WERI-Rb-1 (cell line): ENCODE results near the gene USPL1.

Experiments used
- DNase-seq: peaks from one replicate; pipeline ENCODE4 v3.0.0-alpha.2; 2020
- H3K27ac ChIP-seq: fragments of 250-450 bp; sonication (Bioruptor Pico); 2 replicates; pipeline ENCODE4 v1.5.1; 2020; ENCODE audit warnings: mild to moderate bottlenecking, moderate library complexity
- H3K27me3 ChIP-seq: fragments of 250-450 bp; sonication (Bioruptor Pico); 2 replicates; pipeline ENCODE4 v1.5.1; 2021; ENCODE audit warnings: mild to moderate bottlenecking, low read depth, moderate library complexity; ENCODE audit not compliant: insufficient read depth, severe bottlenecking
- H3K36me3 ChIP-seq: fragments of 250-450 bp; sonication (Bioruptor Pico); 2 replicates; pipeline ENCODE4 v1.5.1; 2020; ENCODE audit warnings: mild to moderate bottlenecking, moderate library complexity
- H3K4me3 ChIP-seq: 2 replicates; pipeline ENCODE4 v1.5.1; 2011; ENCODE audit warnings: low read depth, mild to moderate bottlenecking, control low read depth, low read length
- H3K9me3 ChIP-seq: fragments of 250-450 bp; sonication (Bioruptor Pico); 2 replicates; pipeline ENCODE4 v1.5.1; 2021; ENCODE audit warnings: mild to moderate bottlenecking, moderate library complexity; ENCODE audit not compliant: severe bottlenecking
- TF ChIP-seq, protein P1 (sequence below): IDR thresholded peaks from 2 replicates; pipeline ENCODE4 v1.5.1; 2011; ENCODE audit warnings: low read depth, mild to moderate bottlenecking, control low read depth, inconsistent platforms, low read length

The USPL1 gene

DNA sequence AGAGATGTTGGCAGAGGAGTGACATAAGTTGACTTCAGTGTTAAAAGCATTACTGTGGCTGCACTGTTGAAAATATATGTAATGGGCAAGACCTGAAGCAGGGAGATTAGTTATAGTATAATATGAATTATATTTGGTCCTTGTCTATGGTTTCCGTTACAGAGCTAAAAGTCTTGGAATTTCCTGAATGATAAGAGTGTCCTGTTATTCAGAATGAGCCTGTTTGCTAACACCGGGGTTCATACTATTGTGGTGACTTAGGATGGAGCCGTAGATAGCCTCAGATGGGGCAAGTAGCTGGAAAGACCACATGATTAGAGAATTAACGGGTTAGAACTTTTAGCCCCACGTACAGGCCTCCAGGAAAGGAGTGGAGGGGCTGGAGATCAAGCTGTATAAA, 5.7 kb downstream of the USPL1 start:
- H3K36me3 ChIP-seq, result peaks cover 4% of the 10 kb centered on the region
- no peaks in the 10 kb centered on the region for H3K27me3 ChIP-seq
- no peak overlapping the region for H3K4me3 ChIP-seq
- H3K9me3 ChIP-seq, result no peaks in the 10 kb centered on the region
- DNase-seq, result no peak
- H3K27ac ChIP-seq, result no peak overlapping the region
- TF ChIP-seq, protein P1, sequence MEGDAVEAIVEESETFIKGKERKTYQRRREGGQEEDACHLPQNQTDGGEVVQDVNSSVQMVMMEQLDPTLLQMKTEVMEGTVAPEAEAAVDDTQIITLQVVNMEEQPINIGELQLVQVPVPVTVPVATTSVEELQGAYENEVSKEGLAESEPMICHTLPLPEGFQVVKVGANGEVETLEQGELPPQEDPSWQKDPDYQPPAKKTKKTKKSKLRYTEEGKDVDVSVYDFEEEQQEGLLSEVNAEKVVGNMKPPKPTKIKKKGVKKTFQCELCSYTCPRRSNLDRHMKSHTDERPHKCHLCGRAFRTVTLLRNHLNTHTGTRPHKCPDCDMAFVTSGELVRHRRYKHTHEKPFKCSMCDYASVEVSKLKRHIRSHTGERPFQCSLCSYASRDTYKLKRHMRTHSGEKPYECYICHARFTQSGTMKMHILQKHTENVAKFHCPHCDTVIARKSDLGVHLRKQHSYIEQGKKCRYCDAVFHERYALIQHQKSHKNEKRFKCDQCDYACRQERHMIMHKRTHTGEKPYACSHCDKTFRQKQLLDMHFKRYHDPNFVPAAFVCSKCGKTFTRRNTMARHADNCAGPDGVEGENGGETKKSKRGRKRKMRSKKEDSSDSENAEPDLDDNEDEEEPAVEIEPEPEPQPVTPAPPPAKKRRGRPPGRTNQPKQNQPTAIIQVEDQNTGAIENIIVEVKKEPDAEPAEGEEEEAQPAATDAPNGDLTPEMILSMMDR, result no peak

DNA sequence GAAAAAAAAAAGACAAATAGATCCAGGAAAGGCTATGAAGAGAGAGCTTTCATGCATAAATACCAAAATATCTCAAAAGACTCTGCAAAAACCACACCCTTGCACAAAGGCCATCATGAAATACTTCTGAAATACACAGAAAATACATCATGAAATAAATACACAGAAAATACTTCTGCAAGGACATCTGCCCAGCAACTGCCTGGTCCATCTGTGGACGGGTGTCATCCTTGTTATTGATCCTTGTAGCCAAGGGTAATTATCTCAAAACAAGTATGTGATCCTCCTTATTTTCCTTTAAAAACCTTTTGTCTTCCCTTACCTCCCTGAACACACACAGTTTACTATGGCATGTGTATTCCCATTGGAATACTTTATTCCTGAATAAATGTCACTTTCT, 6.9 kb downstream of the USPL1 start:
- Histone ChIP-seq H3K4me3 (no peak overlapping the region), H3K9me3 (no peaks in the 10 kb centered on the region), H3K27me3 (no peaks in the 10 kb centered on the region), H3K27ac (no peak overlapping the region), H3K36me3 (peaks cover 4% of the 10 kb centered on the region)
- DNase-seq, result no peak
- TF ChIP-seq, protein P1, result no peak

DNA sequence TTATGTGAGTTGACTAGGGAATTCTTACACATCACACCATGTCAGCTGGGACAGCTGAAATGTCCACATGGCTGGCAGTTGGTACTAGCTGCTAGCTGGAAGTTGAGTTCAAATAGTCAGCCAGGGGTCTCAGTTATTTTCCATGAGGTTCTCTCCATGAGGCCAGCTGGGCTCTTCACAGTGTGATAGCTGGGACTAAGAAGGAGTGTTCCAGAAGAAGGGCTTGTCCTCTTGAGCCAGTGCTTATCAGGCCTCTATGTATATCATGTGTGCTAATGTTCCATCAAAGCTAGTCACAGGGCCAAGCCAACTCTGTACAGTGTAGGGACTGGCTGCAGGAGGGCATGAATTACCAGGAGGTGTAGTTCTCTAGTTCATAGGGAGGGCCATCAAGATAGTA, 11.8 kb downstream of the USPL1 start:
- Histone ChIP-seq H3K9me3 (no peaks in the 10 kb centered on the region), H3K4me3 (no peak overlapping the region), H3K36me3 (peaks cover 8% of the 10 kb centered on the region), H3K27me3 (no peaks in the 10 kb centered on the region), H3K27ac (no peak overlapping the region)
- DNase-seq, result no peak
- TF ChIP-seq, protein P1, result no peak

DNA sequence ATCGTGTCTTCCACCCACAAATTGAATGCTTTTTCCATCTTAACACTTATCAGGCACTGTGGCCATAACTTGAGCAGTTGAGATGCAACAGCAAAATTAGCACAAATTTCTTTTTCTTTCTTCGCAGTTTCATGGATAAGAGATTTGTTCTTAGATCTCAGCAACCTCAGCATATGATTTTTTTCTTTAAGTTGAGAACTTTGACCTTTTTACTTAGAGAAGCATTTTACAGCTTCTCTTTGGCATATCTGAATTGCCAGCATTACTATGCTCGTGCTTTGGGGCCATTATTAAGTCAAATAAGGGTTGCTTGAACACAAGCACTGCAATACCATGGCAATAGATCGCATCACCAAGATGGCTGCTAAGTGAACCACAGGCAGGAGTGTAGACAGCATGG, 16.1 kb downstream of the USPL1 start:
- no peak for DNase-seq
- H3K9me3 ChIP-seq, result no peaks in the 10 kb centered on the region
- H3K36me3 ChIP-seq, result peaks cover 8% of the 10 kb centered on the region

DNA sequence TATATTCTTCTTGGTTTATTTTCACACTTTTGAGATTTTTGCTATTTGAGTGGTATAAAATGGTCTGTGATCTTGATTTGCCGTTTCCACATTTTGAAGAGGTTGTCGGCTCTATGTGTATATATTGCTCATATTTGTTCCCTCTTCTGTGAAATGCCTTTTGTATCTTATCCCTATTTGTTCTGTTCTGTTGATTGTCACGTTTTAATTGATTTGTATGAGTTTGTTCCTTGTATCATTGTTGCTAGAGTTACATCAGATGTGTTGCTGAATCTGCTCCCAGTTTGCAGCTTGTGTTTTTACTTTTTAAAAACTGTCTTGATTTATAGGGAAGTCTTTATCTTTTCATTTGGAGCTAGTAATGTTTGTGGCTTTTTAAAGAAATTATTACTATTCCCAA, 17.1 kb downstream of the USPL1 start:
- Histone ChIP-seq H3K36me3 (peaks cover 8% of the 10 kb centered on the region), H3K27ac (no peak overlapping the region), H3K9me3 (no peaks in the 10 kb centered on the region), H3K4me3 (no peak overlapping the region), H3K27me3 (no peaks in the 10 kb centered on the region)
- TF ChIP-seq, protein P1, result no peak
- DNase-seq, result no peak

More for the DNA sequence above, 16.1 kb downstream of the USPL1 start:
- H3K27ac ChIP-seq, result no peak overlapping the region
- no peak overlapping the region for H3K4me3 ChIP-seq
- H3K27me3 ChIP-seq, result no peaks in the 10 kb centered on the region
- TF ChIP-seq, protein P1, result no peak

DNA sequence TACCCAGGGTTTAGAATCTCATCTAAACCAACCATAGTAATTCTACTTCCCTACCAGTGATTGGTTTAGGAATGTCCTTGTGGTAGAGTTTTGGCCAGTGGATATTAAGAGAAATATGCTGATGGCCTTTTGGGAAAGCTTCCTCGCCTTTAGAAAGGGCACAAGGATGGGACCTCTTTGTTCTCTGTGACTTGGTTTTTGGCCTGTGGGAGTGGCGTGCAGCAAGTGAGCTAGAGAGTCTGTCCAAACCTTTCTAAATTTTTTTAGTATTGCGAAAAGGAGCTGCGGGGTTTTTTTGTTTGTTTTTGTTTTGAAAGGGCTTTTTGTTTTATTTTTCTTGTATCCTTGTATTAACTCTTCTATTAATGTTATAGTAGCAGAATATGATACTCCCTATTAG, 20.6 kb downstream of the USPL1 start:
- Histone ChIP-seq H3K27ac (no peak overlapping the region), H3K36me3 (0 out of 2 replicates have a peak, but pooled peaks cover 3% of the 10 kb centered on the region), H3K4me3 (no peak overlapping the region), H3K9me3 (no peaks in the 10 kb centered on the region), H3K27me3 (no peaks in the 10 kb centered on the region)
- no peak for DNase-seq
- TF ChIP-seq, protein P1, result no peak
